Effector CD8-positive, alpha-beta T cell (primary cell): ENCODE measurements around the gene MARCHF3.

Experiments
- DNase-seq: peaks from one replicate; lab custom pipeline; 2025; lab: John Stamatoyannopoulos, UW

MARCHF3 gene

GRCh38 chr5:126872561-126873354 is 157.6 kb downstream of the MARCHF3 start:
- no peak for DNase-seq

- DNase-seq: no peak
Observed at GRCh38 chr5:126871441-126871840, 158.9 kb downstream of the MARCHF3 start.

- no peak for DNase-seq
Observed at GRCh38 chr5:126869005-126869451, 161.3 kb downstream of the MARCHF3 start.

GRCh38 chr5:126868338-126869004 is 161.9 kb downstream of the MARCHF3 start:
- no peak for DNase-seq

GRCh38 chr5:126866851-126867636 is 163.3 kb downstream of the MARCHF3 start:
- no peak for DNase-seq

GRCh38 chr5:126865299-126865698 is 165.1 kb downstream of the MARCHF3 start:
- no peak for DNase-seq

- no peak for DNase-seq
Observed at GRCh38 chr5:126864042-126864688, 166.2 kb downstream of the MARCHF3 start.

- DNase-seq: no peak
Observed at GRCh38 chr5:126863402-126863801, 167.0 kb downstream of the MARCHF3 start.

GRCh38 chr5:126858441-126858840 is 171.9 kb downstream of the MARCHF3 start:
- no peak for DNase-seq

GRCh38 chr5:126857472-126858410 is 172.6 kb downstream of the MARCHF3 start:
- DNase-seq: no peak

- DNase-seq: no peak
Observed at GRCh38 chr5:126855266-126855665, 175.1 kb downstream of the MARCHF3 start.

- no peak for DNase-seq
Observed at GRCh38 chr5:126854526-126855110, 175.7 kb downstream of the MARCHF3 start.

- peak; percentile 29 for DNase-seq
Observed at GRCh38 chr5:126853541-126854307, 176.6 kb downstream of the MARCHF3 start.

- no peak for DNase-seq
Observed at GRCh38 chr5:126852841-126853271, 177.5 kb downstream of the MARCHF3 start.

GRCh38 chr5:126852091-126852571 is 178.2 kb downstream of the MARCHF3 start:
- DNase-seq: no peak

GRCh38 chr5:126851501-126852011 is 178.8 kb downstream of the MARCHF3 start:
- DNase-seq: no peak

GRCh38 chr5:126849101-126849678 is 181.2 kb downstream of the MARCHF3 start:
- DNase-seq: no peak

- no peak for DNase-seq
Observed at GRCh38 chr5:126848253-126848652, 182.1 kb downstream of the MARCHF3 start.

- no peak for DNase-seq
Observed at GRCh38 chr5:126847826-126848251, 182.5 kb downstream of the MARCHF3 start.
